ENCODE measurements around the gene NGFR. TPM values are rescaled to one million over a fixed set of nuclear protein-coding genes. Genes with fewer than 3 reads are reported as not detected.

The NGFR gene
- total RNA-seq, 1 donor = not detected

DNA sequence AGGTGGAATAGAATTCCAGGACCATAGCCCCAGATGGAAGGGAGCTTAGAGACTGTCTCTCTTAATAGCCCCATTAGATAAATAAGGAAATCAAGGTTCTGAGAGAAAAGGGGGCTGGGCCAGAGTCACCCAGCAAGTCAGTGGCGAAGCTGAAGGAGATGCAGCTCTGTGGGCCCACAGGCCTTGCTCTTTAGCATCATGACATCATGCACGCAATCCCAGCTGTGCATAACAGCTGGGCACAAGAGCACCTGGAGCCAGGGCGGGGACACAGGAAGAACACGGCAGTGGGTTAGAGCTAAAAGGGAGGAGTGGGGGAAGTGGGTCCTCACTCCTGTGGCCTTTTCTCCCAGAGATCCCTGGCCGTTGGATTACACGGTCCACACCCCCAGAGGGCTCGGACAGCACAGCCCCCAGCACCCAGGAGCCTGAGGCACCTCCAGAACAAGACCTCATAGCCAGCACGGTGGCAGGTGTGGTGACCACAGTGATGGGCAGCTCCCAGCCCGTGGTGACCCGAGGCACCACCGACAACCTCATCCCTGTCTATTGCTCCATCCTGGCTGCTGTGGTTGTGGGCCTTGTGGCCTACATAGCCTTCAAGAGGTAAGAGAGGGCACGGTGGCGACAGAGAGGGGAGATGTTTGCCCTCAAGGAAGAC, 15.1 kb downstream of the NGFR start:
- no peak for DNase-seq (ENCODE audit: low read depth)
- no peak for TF ChIP-seq CTCF (IDR thresholded peaks at IDR 0.05; ENCODE audit: insufficient read depth, low read length)
- H3K4me3 ChIP-seq (ENCODE audit: low read depth, low read length) = no peak overlapping the region

GRCh38 chr17:49510720-49511110, 15.6 kb downstream of the NGFR start:
- no peak overlapping the region for H3K4me3 ChIP-seq (ENCODE audit: low read depth, low read length)
- DNase-seq (ENCODE audit: low read depth) = no peak
- no peak for TF ChIP-seq CTCF (IDR thresholded peaks at IDR 0.05; ENCODE audit: insufficient read depth, low read length)

DNA sequence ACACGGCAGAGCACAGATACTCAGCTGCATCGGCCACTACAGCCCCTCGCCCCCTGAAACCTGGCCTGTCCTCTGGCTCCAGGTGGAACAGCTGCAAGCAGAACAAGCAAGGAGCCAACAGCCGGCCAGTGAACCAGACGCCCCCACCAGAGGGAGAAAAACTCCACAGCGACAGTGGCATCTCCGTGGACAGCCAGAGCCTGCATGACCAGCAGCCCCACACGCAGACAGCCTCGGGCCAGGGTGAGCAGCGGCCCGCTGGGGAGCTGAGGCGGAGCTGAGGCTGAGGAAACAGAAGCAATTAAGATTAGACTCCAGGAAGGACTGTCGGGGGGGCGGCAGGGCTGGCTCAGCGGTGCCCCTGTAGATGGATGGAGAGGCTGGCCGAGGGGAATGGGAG, 16.7 kb downstream of the NGFR start:
- no peak for DNase-seq (ENCODE audit: low read depth)
- no peak for TF ChIP-seq CTCF (IDR thresholded peaks at IDR 0.05; ENCODE audit: insufficient read depth, low read length)
- no peak overlapping the region for H3K4me3 ChIP-seq (ENCODE audit: low read depth, low read length)

DNA sequence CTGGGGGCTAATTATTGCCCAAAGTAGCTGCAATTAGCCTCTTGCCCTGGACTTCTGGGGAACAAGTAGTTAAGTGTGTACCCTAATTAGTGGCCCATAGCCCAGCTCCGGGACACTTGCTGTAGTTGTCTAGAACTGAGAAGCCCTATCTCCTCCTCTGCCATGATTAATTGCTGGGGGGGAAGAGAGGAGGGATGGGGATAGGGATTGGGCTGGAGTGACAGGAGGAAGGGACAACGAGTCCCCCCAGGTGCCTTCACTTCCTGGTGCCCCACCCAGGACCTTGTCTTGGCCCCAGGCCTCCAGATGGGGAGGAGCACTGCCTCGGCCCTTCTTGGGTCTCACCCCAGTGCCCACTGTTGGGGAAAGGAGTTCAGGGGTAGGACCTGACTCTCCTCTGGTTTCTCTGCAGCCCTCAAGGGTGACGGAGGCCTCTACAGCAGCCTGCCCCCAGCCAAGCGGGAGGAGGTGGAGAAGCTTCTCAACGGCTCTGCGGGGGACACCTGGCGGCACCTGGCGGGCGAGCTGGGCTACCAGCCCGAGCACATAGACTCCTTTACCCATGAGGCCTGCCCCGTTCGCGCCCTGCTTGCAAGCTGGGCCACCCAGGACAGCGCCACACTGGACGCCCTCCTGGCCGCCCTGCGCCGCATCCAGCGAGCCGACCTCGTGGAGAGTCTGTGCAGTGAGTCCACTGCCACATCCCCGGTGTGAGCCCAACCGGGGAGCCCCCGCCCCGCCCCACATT, 17.4 kb downstream of the NGFR start:
- H3K4me3 ChIP-seq (ENCODE audit: low read depth, low read length) = no peak overlapping the region
- no peak for DNase-seq (ENCODE audit: low read depth)
- no peak for TF ChIP-seq CTCF (IDR thresholded peaks at IDR 0.05; ENCODE audit: insufficient read depth, low read length)

DNA sequence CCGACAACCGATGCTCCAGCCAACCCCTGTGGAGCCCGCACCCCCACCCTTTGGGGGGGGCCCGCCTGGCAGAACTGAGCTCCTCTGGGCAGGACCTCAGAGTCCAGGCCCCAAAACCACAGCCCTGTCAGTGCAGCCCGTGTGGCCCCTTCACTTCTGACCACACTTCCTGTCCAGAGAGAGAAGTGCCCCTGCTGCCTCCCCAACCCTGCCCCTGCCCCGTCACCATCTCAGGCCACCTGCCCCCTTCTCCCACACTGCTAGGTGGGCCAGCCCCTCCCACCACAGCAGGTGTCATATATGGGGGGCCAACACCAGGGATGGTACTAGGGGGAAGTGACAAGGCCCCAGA, 17.9 kb downstream of the NGFR start:
- H3K4me3 ChIP-seq (ENCODE audit: low read depth, low read length) = no peak overlapping the region
- no peak for DNase-seq (ENCODE audit: low read depth)
- TF ChIP-seq CTCF (IDR thresholded peaks at IDR 0.05; ENCODE audit: insufficient read depth, low read length) = no peak

DNA sequence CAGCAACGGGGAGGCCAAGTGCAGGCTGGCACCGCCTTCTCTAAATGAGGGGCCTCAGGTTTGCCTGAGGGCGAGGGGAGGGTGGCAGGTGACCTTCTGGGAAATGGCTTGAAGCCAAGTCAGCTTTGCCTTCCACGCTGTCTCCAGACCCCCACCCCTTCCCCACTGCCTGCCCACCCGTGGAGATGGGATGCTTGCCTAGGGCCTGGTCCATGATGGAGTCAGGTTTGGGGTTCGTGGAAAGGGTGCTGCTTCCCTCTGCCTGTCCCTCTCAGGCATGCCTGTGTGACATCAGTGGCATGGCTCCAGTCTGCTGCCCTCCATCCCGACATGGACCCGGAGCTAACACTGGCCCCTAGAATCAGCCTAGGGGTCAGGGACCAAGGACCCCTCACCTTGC, 18.5 kb downstream of the NGFR start:
- no peak for TF ChIP-seq CTCF (IDR thresholded peaks at IDR 0.05; ENCODE audit: insufficient read depth, low read length)
- no peak overlapping the region for H3K4me3 ChIP-seq (ENCODE audit: low read depth, low read length)
- DNase-seq (ENCODE audit: low read depth) = no peak
